HFFc6 (cell line): ENCODE results near the gene ASPRV1. TPM values are rescaled to one million over a fixed set of nuclear protein-coding genes. Genes with fewer than 3 reads are reported as not detected.

Experiments used
- total RNA-seq, 6 experiments: library from RNA; stranded (reverse); fragmentation: NEBNext Ultra II Directional; extraction: Animal tissue kit (Norgen Biotek cat#: 25700); gene quantifications; 2 replicates in 1 of 6; 3 replicates in 5 of 6; pipeline ENCODE4 v1.2.3, GENCODE V29; 2021

The ASPRV1 gene
- total RNA-seq, 6 experiments from 2014 or later: 0.07 to 0.15 TPM; not detected in 4

Other genes starting within 250 kb of the ASPRV1 start
- gene ANXA4, start 219.5 kb downstream of the ASPRV1 start, total RNA-seq: 100 to 1,000 TPM in 1 of 6 experiments, 10 to 100 TPM in 5; 92.8 to 112 (median 96.1) TPM
- gene GMCL1, start 132.0 kb downstream of the ASPRV1 start, total RNA-seq: 10 to 100 TPM in 2 of 6 experiments, 1 to 10 TPM in 4; 6.5 to 11.2 (median 7.7) TPM
- 10 to 100 TPM; 46.4 to 62.0 (median 55.7) TPM for gene SNRNP27, start 67.7 kb downstream of the ASPRV1 start, total RNA-seq
- 1 to 10 TPM; 4.1 to 9.1 (median 6.9) TPM for gene MXD1, start 46.5 kb downstream of the ASPRV1 start, total RNA-seq
- 100 to 1,000 TPM; 293 to 369 (median 361) TPM for gene PCBP1, start 125.8 kb upstream of the ASPRV1 start, total RNA-seq
- gene C2orf42, start 229.4 kb upstream of the ASPRV1 start, total RNA-seq: 10 to 100 TPM; 10.0 to 17.8 (median 14.7) TPM